Measurements from ENCODE around the gene NPC1L1.

- TF ChIP-seq CTCF (IDR thresholded peaks at IDR 0.05; ENCODE audit: low read depth, low read length, poor library complexity, severe bottlenecking) (no peak), EZH2phosphoT487 (IDR thresholded peaks at IDR 0.05; ENCODE audit: borderline replicate concordance, low read length) (no peak)
Observed at GRCh38 chr7:44488955-44489354, 52.2 kb downstream of the NPC1L1 start.

Measured in DOHH2 (cell line).